GM21717 (cell line): ENCODE data around the gene CAPN2.

Experiments used
- ATAC-seq: cut with Tn5 transposase; IDR thresholded peaks from one replicate; pipeline ENCODE4 v1.9.1; 2021; ENCODE audit warnings: mild to moderate bottlenecking, moderate library complexity; ENCODE audit not compliant: unreplicated experiment

Gene CAPN2

DNA sequence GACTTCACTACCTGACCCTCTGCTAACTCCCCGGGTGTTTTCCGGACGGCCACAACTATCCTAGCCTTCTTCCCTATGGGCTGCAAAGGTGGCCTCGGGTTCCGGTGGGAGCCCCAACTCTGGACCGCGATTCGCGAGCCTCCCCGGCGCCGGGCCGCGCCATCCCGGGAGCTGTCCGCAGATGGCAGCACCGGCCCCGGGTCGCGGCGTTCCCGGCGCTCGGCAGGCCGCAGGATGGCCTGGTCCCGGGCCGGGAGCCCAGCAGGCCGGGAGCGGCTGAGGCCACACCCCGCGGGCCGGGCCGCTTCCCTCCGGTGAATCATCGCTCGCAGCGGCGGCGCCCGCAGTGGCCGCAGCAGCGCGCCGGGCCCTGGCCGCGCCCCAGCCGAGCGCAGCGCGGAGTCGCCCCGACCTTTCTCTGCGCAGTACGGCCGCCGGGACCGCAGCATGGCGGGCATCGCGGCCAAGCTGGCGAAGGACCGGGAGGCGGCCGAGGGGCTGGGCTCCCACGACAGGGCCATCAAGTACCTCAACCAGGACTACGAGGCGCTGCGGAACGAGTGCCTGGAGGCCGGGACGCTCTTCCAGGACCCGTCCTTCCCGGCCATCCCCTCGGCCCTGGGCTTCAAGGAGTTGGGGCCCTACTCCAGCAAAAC, at the start of gene CAPN2:
TSS of gene CAPN2 (plus strand) at position 346 of the 656 bp plus-strand sequence. CDS start at position 448, 102 bp downstream.
- ATAC-seq: peak; percentile 58

DNA sequence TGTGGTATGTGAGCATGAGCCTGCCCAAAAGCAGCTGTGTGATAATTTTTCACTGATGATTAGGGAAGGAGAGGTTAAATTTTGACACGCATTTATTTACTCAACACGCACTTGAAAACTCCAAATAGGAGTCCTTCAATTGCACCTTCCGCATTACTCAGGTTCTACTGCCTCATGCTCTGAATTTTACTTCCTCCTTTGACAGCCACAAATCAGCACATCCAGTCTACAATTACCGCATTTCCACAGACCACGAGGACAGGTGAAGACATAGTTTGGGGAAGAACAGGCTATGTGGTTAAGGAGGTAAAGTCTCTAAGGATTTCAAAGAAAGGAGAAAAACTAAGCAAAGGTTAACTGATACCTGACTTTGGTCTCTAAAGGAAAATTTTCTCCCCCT, 49.4 kb upstream of the CAPN2 start:
- no peak for ATAC-seq

DNA sequence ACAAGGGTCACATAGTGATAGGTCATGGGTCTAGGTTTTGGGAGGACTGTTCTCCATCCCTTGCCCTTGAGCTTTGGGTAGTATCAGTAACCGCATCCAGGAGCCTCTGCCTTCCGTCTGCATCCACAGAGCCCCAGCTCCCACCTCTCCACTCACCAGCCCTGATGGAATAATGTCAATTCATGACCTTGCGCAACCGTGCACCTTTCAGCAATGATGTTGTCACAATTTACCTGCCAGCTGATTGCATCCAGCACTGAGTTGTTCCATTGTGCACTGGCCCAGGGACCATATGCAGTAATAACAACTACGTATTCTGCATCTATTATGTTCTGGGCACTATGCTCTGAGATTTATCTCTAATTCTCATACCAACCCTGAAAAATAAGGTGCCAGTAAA, 48.2 kb upstream of the CAPN2 start:
- ATAC-seq: no peak

DNA sequence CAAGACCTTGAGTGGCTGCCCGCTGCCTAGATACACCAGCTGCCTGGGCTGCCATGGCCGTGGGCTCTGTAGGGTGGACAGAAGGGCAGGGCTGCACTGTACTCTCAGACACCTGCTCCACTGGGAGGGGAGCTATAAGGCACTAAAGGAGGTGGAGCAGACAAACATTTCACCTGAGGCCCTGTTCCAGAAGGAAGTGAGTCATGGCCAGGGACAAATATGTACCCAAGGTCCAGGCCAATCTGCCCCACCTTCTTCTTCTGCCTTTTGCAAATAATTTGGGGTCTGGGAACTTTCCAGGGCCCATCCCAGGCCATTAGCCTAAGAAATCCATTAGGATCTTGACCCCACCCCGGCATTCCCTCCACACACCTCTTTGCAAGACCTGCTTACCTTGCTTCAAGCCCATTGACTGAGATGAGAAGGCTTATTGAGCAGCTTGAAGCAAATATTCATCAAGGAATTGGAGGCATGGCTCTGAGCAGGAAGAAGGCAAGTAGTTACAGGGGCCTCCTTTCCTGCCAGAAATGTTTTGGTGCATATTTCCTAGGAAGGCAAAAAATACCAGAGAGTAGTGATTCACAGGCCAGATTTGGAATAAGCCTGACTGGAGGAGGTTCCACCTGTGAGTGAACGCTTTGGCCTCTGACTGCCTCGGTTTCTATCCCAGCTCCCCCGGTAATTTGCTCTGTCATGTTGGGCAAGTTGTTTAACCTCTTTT, 46.6 kb upstream of the CAPN2 start, which contains the start of gene CAPN8:
TSS of gene CAPN8 (minus strand) at position 110 of the 721 bp plus-strand sequence. CDS start at position 55, 55 bp downstream.
- ATAC-seq: no peak

DNA sequence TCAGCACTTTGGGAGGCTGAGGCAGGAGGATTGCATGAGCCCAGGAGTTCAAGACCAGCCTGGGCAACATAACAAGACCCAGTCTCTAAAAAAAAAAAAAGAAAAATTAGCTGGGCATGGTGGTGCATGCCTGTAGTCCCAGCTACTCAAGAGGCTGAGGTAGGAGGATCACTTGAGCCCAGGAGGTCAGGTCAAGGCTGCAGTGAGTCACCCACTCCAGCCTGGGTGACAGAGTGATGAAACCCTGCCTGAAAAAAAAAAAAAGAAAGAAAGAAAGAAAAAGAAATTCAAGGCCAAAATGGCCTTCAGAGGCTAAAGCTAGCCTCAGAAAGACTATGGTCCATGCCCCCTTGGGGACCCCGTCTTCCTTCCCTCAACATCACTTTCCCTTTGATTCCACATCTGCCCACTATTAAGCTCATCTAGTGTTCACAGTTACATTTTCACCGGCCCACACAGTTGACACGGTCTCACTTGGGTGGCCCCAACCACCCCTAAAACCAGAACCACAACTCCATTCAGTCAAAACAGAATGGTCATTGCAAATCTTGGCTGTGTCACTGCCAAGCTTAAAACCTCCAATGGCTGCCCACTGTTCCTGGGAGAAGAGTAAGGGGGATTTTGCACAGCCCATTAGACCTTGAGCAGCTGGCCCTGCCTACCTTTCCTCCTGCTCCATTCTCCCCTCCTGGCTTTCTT, 44.7 kb upstream of the CAPN2 start:
- ATAC-seq: no peak

DNA sequence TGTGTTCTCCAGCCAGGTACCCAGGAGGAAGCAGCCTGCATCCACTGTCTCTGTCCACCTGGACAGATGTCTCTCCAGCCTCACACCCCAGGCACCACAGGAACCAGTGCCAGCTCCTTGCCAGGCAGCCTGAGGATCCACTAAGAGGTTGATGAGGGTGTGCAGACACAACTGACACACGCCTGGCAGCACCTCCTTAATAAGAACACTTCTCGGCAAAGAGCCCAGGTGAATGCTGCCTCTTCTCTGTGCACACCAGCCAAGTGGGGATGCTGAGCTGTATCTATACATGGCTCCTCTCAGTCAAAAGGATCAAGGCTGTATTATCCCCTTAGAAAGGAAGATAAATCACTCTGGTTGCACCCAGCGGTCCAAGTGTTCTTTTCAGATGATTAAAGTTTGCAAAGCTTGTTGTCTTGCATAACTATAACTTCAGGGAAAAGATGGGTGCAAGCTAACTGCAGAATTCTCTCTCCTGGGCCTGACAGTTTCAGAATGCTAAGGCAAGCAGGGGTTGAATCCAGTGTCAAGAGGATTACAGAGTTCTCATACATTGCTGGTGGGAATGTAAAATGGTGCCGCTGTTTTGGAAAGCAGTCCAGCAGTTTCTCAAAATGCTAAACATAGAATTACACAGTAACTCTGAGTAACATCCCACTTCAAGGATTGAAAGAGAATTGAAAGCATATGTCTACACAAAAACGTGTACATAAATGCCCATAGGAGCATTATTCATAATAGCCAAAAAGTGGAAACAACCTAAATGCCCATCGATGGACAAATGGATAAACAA, 43.1 kb upstream of the CAPN2 start:
- no peak for ATAC-seq

DNA sequence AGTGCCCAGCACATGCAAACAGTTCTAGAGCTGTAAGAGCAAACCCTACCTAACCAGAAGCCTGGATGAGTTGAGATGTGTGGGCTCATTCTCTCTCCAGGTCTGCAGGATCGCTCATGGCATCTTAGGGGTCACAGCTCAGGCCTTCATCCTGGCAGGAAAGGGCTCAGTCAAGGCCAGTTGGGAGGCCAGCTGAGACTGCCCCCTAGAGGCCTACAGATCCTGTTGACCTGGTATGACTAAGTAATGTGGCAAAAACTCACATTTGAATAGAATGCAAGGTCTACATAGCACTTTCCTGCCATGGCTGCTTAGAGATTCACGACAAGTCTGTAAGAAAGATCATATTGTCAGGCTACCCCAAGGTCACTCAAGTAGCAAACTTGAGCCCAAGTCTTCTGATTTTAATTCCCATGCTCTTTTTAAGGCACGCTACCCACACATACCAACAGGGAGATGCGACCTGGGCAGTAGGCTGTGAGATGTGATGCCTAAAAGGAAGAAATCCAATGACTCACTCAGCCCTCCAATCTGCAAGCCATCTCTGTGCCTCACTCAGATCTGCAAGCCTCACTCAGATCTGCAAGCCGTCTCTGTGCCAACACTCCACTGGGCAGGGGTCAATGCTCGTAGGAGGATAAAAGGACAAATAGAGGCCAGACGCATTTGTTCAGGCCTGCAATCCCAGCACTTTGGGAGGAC, 41.7 kb upstream of the CAPN2 start:
- ATAC-seq: no peak

DNA sequence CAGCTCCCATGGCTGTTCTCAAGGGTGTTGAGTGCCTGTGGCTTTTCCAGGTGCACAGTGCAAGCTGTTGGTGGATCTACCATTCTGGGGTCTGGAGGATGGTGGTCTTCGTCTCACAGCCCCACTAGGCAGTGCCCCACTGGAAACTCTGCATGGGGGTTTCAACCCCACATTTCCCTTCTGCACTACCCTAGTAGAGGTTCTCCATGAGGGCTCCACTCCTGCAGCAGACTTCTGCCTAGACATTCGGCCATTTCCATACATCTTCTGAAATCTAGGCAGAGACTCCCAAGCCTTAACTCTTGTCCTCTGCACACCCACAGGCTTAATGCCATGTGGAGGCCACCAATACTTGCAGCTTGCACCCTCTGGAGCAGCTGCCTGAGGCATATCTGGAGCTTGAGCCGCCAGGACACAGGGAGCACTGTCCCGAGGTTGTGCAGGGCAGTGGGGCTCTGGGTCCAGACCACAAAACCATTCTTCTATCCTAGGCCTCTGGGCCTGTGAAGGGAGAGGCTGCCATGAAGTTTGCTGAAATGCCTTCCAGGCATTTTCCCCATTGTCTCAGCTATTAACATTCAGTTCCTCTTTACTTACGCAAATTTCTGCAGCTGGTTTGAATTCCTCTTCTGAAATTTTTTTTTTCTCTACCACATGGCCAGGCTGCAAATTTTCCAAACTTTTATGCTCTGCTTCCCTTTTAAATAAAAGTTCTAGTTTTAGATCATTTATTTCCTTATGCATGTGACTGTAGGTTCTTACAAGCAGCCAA, 38.0 kb upstream of the CAPN2 start:
- no peak for ATAC-seq

DNA sequence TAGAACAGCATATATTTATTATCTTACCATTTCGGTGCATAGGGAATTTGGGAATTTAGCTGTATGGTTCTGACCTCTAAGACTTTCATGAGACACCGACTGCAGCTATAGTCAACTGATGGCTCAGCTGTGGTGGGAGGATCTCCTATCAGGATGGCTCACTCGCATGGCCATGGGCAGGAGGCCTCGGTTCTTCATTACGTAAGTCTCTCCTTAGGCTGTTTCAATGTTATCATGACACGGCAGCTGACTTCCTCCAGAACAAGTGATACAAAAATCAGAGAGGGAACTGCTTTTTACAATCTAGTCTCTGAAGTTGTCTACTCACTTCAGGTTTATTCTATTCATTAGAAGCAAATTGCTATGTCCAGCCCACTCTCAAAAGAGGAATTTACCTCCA, 33.5 kb upstream of the CAPN2 start:
- ATAC-seq: no peak

DNA sequence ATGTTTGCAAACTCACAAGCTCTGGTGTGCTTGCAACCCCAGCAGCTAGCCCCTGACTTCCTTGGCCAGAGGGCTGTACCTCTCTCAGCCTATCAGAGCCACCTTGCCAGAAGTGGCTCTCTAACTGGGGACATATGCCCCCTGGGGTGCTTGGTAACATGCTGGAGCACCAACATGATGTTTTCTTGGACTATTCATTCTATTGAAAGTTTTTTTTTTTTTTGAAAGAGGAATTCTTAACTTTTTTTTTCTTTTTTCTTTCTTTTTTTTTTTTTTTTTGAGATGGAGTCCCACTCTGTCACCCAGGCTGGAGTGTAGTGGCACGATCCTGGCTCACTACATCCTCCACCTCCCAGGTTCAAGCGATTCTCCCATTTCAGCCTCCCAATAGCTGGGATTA, 32.2 kb upstream of the CAPN2 start:
- ATAC-seq: no peak

DNA sequence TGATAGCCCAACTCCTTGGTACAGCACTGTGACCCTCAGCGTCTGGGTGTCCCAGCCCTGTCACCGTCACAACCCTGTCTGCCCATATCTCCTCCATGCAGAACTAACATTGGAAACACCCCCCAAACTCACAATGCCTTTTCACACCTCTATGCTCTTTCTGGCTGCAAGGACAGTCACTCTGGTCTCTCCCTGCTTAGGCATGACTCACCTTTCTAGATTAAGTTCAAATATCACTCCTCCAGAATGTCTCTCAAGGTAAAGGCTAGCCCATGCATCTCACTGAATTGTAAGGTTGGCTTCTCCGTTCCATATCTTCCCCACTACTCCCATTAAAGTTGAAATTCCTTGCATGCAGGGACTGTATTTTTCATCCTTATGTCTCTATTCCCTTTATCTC, 29.8 kb upstream of the CAPN2 start:
- ATAC-seq: no peak

DNA sequence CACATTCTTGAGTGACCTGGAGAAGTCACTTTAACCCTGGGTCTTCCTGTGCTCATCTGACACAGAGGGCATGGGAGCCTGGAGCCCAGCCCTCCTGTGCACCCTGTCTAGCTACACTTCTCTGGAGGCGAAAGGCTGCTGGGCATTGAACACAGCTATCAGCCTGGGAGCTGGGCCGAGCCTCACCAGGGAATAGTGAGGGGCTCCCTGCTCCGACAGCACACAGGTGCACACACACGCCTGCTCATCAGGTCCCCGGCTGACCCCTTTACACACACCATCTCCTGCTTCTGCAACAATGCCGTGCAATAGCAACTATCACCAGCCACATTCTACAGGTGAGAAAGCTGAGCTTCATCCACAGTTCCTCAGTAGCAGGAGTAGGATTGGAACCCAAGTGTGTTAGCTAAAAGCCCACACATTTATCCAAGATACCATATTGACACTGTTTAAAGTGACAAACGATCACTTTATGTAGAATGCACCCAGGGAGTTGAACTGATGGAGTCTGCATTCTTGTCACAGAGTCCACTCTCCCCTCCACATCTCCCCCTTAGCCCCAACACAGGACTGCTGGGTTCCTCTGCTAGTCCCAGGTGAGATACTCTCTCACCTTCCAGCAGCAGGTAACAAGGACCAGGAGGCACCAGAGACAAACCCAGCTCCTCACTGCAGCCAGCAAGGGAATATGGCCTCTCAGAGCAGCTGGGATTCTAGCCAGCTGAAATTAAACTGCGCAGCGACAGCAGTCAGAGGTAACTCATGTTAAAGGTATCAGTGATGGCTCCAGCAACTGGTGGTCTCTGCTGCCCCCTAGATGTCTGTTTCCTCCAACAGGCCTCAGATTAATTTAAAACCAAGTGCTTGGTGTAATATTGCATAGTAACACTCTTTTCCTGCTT, 28.5 kb upstream of the CAPN2 start:
- no peak for ATAC-seq

DNA sequence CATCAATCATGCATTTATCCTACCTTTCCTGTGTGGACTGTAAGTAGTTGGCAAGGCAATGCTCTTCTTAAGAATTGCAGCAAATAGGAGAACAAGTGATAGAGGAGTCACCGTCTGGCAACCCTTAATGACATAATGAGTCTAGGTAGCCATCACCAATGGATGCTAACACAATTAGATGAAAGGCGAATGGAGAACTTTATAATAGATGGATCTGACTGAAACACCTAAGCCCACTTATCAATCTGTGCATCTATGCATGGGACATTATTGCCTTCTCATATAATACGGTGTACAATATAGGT, 27.9 kb upstream of the CAPN2 start:
- ATAC-seq: no peak

DNA sequence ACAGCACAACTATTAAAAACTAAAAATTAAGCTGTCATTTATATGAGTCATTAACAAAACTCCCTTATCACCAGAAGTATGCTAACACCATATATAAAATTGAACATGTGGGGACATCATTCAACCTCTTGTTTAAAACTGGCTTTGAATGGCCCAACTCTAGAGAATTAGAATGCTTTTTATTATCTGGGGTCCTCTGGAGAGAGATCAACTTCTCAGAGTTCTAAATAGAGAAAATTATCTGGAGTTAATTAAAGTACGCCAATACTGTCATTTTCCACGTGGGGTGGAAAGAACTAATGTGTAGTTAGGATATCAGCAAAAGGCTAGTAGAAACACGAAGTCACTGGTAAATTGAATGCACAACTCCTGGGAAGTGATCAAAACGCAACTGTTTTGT, 21.2 kb upstream of the CAPN2 start:
- no peak for ATAC-seq

DNA sequence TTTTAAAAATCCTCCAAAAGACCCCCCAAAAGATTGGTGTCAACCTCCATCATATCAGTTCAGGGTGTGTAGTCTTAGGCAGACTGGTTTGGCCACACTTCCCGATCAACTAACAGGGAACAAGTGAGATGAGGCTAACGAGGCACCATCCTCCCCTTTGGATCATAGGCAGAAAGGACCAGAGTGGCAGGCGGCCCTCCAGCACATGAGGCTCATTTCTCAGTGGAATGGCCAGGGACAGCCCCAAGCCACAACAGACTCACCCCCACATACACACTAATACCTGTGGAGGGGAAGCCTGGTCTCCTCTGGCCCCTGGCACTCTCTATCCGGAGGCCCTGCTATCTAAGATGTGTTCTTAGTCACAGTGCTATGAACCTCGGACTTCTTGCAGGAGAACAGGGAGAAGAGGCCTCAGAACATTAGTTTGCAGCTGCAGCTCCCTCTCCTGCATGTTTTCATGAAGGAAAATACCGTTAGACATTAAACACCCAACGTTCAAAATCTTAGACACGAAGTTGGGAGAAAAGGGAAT, 17.3 kb upstream of the CAPN2 start:
- no peak for ATAC-seq

DNA sequence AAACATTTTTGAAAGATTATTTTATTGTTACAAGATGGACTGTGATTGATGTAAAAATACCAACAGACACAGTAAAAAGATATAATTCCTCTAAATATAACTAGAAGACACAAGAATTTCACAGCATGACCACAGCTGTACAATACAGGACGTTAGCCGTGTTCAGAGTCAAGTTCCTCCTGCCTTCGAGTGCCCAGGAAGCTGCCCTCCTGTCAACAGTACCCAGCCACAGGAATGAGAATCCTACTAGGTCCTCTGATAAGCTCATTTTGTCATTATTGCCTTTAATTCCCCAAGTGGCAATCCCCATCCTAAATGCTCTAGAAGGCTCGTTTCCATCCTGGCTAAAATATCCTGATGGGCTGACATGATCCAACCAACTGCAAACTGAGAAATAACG, 16.4 kb upstream of the CAPN2 start:
- no peak for ATAC-seq

DNA sequence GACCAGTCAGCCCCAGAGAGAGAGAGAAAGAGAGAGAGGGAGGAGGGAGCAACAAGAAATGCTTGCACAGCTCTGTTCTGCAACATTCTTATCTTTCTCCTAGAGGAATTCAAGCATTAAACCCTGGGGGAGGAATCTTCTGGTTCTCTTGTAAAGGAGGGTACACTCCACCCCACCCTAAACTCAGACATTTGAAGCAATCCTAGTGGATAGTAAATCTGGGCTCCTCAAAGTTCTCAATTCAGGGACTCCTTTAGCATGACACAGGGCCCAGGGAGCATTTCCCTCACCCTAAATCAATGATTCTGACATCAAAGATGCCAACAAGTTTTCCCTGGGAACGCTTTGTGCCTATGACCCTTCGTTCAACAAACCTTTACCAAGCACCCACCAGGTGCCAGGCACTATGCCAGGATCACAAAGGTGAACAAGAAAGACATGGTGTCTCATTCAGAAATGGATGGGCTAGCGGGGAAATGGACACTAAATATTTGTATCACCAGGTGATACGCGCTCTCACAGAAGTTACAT, 11.9 kb upstream of the CAPN2 start:
- no peak for ATAC-seq

DNA sequence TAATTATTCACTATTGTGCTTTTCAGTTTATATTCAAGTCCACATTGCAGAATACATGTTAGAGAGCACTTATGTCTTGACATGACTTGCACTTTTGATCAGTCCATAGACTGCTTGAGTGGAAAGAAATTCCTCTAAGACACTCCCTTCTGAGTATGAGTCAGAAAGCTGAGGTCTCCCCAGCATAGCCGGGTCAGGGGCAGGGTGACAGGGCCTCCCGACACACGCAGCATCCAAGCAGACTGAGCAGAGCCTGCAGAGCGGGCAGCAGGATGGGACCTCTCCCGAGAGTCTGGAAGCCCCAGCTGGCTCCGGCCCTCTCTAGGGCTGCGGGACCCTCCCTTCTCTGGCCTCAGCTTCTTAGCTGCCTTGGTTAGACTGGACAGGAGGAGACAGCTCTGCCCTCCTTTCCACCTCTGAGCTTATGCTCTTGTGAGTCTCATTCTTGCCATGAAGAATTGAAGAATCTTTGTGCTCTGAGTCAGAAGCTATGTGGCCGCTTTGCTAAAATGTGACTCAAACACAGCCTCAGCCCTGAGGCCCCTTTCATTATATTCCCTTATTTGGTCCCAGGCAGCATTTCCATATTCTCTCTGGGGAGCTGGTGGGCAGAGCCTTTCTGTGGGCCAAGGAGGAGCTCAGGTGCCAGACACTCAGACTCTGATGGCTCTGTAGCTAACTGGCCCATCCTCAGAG, 11.2 kb upstream of the CAPN2 start:
- ATAC-seq: no peak
